Kasumi-1 (cell line): ENCODE measurements around the gene CLDN24.

Experiments used
- DNase-seq, 2 experiments: peaks; one replicate each; lab custom pipeline; 2025; lab: John Stamatoyannopoulos, UW

The CLDN24 gene

DNA sequence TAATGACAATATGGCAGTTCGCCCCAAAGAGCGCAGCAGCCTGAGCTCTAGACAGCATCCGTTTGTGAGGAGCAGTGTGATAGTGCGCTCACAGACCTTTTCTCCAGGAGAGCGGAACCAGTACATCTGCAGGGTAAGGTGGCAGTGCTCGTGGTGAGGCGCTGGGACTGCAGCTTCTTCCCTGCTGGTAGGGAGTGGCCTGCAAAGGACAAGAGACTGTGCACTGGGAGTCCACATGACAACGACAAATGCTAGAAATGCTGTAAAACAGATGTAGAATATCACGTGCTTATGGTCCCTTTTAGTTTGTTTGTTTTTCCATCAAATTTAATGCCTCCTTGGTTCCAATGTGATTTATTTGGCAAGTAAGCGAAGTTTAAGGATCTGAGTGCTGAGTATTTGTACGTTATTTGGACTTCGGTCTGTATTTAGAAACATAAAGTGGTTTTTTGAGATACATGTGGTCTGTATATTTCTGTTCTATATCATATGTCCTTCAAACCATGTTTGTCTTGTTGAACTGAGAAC is 37.9 kb downstream of the CLDN24 start:
- no peak for DNase-seq

- no peak for DNase-seq
Observed at GRCh38 chr4:183276106-183276505, 46.1 kb downstream of the CLDN24 start.

DNA sequence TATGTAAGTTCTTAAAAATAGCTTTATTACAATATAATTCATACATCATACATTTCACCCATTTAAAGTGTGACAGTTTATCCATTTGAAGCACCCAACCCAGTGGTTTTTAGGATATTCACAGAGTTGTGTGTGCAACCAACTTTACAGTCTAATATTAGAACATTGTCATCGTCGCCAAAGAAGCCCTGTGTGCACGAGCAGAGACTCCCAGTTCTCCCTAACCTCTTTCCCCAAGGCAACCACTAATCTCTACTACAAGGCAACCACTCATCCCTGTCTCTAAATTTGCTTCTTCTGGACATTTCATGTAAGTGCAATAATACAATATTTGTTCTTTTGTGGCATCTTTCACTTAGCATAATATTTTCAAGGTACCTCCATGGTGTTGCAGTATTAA is 49.8 kb downstream of the CLDN24 start:
- no peak for DNase-seq
